Iris pigment epithelial cell (primary cell): ENCODE results near the gene MCTP1.
"Not testable (repeated sequence)": the region's sequence is repeated elsewhere in the genome, so short reads cannot be mapped to it uniquely, and the experiment has no call there.

ENCODE experiments used
- DNase-seq: peaks from one replicate; pipeline ENCODE4 v3.0.0-alpha.2; 2011; ENCODE audit warnings: low read depth

Gene MCTP1

GRCh38 chr5:95178046-95178651 is 106.7 kb downstream of the MCTP1 start:
- DNase-seq: peak; percentile 76

- no peak for DNase-seq
These were observed 107.4 kb downstream of the MCTP1 start for GRCh38 chr5:95177456-95177855.

- DNase-seq: no peak
These were observed 109.8 kb downstream of the MCTP1 start for GRCh38 chr5:95175106-95175505.

GRCh38 chr5:95172659-95173058 is 112.2 kb downstream of the MCTP1 start:
- DNase-seq: no peak

- DNase-seq: no peak
These were observed 120.0 kb downstream of the MCTP1 start for GRCh38 chr5:95164861-95165260.

GRCh38 chr5:95163079-95163478 is 121.8 kb downstream of the MCTP1 start:
- DNase-seq: no peak

GRCh38 chr5:95162231-95162992 is 122.5 kb downstream of the MCTP1 start:
- DNase-seq: no peak

- no peak for DNase-seq
These were observed 125.3 kb downstream of the MCTP1 start for GRCh38 chr5:95159603-95160002.

GRCh38 chr5:95155888-95156287 is 129.0 kb downstream of the MCTP1 start:
- no peak for DNase-seq

GRCh38 chr5:95153511-95153910 is 131.4 kb downstream of the MCTP1 start:
- no peak for DNase-seq

- DNase-seq: no peak
These were observed 132.4 kb downstream of the MCTP1 start for GRCh38 chr5:95152535-95152934.

- no peak for DNase-seq
These were observed 132.8 kb downstream of the MCTP1 start for GRCh38 chr5:95152131-95152530.

- DNase-seq: no peak
These were observed 133.2 kb downstream of the MCTP1 start for GRCh38 chr5:95151694-95152093.

- DNase-seq: no peak
These were observed 135.5 kb downstream of the MCTP1 start for GRCh38 chr5:95149387-95149786.

- no peak for DNase-seq
These were observed 136.4 kb downstream of the MCTP1 start for GRCh38 chr5:95148453-95148852.

- not testable (repeated sequence) for DNase-seq
These were observed 141.0 kb downstream of the MCTP1 start for GRCh38 chr5:95143858-95144257.

- DNase-seq: no peak
These were observed 142.7 kb downstream of the MCTP1 start for GRCh38 chr5:95142145-95142544.

GRCh38 chr5:95141141-95141540 is 143.8 kb downstream of the MCTP1 start:
- DNase-seq: no peak

- DNase-seq: no peak
These were observed 150.6 kb downstream of the MCTP1 start for GRCh38 chr5:95134326-95134725.

- no peak for DNase-seq
These were observed 152.8 kb downstream of the MCTP1 start for GRCh38 chr5:95132096-95132495.

GRCh38 chr5:95130941-95131340 is 154.0 kb downstream of the MCTP1 start:
- peak; percentile 21 for DNase-seq

- DNase-seq: no peak
These were observed 160.2 kb downstream of the MCTP1 start for GRCh38 chr5:95124731-95125130.

- DNase-seq: no peak
These were observed 160.8 kb downstream of the MCTP1 start for GRCh38 chr5:95124101-95124500.

GRCh38 chr5:95114902-95115301 is 170.0 kb downstream of the MCTP1 start:
- DNase-seq: no peak
